OCI-LY7 (cell line): ENCODE measurements around the gene NAALADL2.

Source experiments
- CTCF ChIP-seq: fragments of 200-600 bp; sonication (generic); conservative IDR thresholded peaks from 2 replicates; pipeline ENCODE4 v1.5.1; 2014; ENCODE audit warnings: mild to moderate bottlenecking, antibody characterized with exemption, low read length, moderate library complexity, mixed read lengths
- EZH2phosphoT487 ChIP-seq: fragments of 200-600 bp; sonication (generic); IDR thresholded peaks from 2 replicates; pipeline ENCODE4 v1.6.1; 2018; ENCODE audit warnings: low read depth, borderline replicate concordance, mild to moderate bottlenecking, mixed run types, antibody characterized with exemption, low read length, moderate library complexity, mixed read lengths

GRCh38 chr3:175269394-175269793 is 410.3 kb downstream of the NAALADL2 start:
- TF ChIP-seq CTCF (no peak), EZH2phosphoT487 (no peak)
